GF-D8 (cell line): ENCODE results near the gene SCPEP1.
A peak's percentile ranks its signal among the peaks of the same experiment; 100 is the strongest.
"Not testable (repeated sequence)": the region's sequence is repeated elsewhere in the genome, so short reads cannot be mapped to it uniquely, and the experiment has no call there.

Source experiments
- DNase-seq: peaks from one replicate; lab custom pipeline; 2025; lab: John Stamatoyannopoulos, UW

The SCPEP1 gene, protein sequence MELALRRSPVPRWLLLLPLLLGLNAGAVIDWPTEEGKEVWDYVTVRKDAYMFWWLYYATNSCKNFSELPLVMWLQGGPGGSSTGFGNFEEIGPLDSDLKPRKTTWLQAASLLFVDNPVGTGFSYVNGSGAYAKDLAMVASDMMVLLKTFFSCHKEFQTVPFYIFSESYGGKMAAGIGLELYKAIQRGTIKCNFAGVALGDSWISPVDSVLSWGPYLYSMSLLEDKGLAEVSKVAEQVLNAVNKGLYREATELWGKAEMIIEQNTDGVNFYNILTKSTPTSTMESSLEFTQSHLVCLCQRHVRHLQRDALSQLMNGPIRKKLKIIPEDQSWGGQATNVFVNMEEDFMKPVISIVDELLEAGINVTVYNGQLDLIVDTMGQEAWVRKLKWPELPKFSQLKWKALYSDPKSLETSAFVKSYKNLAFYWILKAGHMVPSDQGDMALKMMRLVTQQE

GRCh38 chr17:56977673-56978395, at the start of gene SCPEP1:
SCPEP1 (plus strand) TSS chr17:56978131; CDS start chr17:56978160, 29 bp downstream.
- DNase-seq: peak; percentile 48

DNA sequence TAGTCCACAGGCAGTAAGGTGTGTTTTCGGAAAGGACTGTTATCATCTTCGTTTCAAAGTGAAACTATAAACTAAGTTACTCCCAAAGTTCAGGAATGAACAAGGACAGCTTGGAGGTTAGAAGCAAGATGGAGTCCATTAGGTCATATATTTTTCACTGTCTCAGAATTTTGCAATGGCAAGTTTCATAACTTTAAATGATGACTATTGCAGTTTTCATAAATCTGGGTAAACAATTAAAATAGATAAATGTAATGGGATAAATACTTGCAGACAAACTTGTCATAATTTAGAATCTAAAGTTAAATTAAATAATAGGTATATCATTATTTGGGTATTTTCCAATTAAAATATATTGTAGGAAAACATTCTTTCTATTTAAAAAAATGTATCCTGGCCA, 49.3 kb upstream of the SCPEP1 start:
- no peak for DNase-seq

DNA sequence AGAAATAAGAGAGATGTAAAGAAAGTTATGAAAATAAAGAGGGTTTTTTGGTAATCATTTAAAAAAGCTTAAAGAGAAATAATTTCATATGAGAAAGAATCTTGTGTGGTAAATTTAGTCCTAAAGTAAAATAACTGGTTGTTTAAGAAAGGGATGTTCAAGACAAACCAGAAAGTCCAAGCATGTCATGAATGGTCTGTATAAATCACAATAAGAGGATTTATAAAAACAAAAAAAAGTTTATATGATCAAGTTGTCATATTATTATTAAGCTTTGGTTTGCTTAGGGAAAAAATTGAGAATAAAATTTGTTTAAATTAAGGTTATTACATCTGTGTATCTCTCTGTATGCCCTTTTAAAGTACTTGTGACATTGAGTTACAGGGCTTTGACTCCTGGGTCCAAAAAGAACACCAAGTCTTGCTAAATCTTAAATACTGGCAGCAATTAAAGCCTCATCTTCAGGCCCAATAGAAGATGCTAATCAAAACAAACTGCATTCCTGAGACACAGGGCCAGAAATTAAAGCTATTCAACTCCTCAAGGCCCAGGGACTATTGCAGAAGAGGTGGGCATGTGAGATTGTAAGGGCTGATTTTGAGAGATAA, 48.5 kb upstream of the SCPEP1 start:
- DNase-seq: no peak

DNA sequence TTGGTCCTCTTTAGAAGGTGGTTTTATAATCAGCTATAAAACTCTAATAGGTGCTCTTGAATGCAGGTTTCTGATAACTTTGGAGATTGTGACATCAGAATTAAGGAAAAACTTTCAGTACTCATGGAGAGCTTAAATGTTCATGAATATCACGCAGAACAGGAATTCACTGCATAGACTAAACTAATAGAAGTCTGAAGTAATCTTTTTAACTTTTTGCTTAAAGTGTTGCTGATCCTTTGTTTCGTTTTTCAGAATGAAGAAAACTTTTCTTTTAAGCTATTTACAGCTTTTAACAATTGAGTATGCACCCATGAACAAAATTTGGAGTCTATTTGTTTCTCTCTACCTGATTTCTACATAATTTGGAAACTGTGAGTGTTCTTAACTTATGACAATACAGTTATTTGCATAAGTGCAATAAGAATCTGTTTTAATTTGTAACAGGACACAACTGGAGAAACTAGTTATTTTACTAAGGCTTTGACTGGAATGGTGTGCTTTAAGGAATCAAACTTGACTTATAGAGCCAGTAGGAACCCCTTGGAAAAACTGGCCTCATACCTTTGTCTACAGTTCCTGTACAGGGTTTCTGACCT, 47.1 kb upstream of the SCPEP1 start:
- no peak for DNase-seq

DNA sequence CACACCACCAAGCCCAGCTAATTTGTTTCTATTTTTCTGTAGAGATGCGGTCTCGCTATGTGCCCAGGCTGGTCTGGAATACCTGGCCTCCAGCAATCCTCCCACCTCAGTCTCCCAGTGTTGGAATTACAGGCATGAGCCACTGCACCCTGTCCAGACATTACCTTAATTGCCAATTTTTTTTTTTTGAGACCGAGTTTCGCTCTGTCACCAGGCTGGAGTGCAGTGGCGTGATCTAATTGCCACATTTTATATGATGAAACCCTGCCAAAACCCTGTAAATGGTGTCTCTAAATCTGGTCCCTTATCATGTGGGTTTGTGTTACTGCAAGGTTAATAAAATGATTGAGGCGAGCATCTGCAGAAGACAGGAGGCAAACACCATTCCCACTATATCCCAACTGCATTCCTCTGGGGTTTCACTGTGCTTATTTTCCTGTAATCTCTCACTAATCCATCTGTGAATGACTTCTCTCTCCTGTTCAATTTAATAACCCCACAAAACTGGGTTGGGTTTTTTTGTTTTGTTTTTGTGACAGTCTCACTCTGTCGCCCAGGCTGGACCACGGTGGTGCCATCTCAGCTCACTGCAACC, 44.7 kb upstream of the SCPEP1 start:
- DNase-seq: no peak

DNA sequence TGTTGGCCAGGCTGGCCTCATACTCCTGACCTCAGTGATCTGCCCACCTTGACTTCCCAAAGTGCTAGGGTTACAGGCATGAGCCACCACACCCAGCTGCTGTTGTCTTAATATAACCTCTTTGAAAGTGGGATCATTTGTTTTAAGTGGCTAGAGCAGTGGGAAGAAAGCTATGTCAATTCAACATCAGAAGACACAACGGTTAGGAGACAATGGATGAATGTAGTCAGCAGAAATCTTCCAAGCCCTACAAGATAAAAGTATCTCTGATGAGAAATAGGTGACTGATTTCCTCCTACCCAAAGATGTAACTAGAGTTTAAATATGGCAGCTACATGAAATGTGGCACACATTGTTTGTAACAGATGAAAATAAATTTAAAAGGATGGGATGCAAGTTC, 44.1 kb upstream of the SCPEP1 start:
- no peak for DNase-seq

DNA sequence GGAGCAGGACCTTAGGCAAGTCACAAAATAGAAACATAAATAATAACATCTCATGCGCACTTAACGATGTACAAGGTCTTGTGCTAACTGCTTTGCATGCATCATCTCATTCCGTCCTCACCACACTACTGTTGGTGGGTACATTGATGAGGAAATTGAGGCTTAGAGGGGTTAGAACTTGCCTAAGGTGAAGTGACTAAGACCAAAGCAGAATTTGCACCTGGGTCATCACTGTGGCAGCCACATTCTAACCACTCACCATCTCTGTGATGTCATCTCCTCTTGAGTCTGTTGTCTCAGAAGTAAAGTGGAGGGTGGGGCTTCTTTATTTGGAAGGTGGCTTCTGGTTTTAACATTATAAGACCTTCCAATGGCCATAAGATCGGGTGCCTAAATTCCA, 43.7 kb upstream of the SCPEP1 start:
- no peak for DNase-seq

DNA sequence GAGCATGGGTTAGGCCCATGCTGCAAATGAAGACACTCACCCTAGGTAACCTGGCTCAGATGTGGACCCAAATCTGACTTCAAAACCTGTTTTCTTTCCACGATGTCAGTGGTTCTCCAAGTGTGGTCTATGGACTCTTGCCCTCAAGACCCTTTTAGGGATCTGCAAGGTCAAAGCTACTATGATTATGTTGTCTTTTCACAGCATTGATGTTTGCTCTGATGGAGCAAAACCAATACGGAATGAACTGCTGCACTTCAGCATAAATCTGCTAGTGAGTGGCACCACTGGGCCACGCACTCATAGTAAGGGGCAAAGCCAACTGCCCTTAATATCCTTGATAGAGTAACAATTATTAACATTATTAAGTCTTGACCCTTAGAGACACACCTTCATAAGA, 42.5 kb upstream of the SCPEP1 start:
- no peak for DNase-seq

GRCh38 chr17:56936697-56937322, 41.1 kb upstream of the SCPEP1 start:
- DNase-seq: no peak

DNA sequence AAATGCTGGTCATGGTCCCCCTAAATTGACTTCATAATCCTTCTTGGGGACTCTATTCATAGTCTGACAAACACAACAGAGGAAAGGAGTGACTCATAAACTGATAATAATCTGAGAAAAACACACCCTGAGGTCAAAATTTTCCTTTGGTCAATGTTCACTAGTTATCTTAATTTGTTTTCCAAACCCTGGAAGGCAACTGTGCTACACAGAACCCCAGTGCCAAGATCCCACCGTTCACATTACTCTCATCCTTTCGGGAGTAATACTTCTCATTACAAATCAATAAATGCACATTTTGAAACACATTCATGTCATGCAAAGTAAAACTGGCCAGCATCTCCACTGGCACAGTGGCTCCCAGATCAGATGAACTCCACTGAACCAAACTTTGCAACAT, 40.2 kb upstream of the SCPEP1 start:
- no peak for DNase-seq

DNA sequence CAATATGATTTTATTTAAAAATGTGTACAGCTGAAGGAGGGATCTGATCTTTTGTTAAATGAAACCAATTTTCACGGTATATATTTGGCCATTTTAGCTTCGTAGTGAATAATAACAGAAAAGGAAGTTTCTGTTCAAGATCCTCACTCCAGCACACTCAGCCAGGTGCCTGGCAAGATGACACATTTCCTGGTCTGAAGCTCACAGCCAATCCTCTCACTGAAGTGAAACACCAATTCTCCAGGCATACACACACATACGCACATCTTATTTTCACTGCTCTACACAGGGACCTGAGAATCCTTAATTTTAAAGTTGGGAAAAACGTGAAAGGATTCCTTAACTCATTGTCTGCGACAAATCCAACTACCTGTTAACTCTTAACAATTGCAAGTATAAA, 39.7 kb upstream of the SCPEP1 start:
- DNase-seq: not testable (repeated sequence)

DNA sequence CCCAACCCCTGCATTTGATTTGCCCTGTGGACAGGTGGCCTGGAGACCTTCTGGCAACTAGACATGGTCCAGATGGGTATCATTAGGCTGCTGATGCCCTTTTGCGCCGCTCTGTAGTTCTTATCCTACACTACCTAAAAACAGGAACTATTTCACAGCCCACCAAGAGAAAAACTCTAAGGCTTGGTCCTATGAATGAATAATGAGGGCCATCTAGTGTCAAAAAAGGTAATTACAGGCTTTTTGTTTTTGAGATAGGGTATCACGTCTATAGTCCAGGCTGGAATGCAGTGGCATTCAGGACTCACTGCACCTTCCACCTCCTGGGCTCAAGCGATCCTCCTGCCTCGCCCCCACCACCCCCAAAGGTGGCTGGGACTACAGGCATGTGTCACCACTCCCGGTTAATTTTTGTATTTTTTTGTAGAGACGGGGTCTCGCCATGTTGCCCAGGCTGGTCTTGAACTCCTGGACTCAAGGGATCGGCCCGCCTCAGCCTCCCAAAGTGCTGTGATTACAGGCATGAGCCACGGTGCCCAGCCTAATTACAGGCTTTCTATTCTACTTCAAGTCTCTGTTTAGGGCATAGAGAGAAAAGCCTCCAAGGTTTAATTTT, 38.0 kb upstream of the SCPEP1 start:
- peak; percentile 30 for DNase-seq

- DNase-seq: no peak
Measured at GRCh38 chr17:56943505-56944125, 34.3 kb upstream of the SCPEP1 start.

DNA sequence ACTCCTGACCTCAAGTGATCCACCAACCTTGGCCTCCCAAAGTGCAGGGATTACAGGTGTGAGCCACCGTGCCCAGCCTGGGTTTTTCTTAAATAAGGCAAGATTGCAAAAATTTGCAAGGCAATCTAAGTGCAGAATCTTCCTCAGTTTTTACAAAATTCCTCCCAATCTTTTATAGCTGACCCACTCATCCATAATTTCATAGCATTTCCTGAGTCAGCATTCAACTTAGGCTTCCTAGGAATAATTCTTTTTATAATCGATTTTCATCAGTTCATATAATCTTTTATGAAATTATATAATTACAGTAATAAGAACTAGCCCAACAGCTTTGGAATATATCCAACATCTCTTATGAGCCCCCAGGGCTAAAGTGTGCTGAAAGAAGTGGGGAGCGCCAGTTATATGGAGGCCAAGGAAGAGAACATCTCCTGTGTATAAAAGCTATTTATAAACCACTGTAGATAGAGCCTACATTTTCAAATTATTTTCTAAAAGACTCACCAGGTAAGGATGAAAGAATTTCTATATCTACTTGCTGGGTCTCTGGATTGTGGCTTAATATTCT, 31.9 kb upstream of the SCPEP1 start:
- no peak for DNase-seq

- no peak for DNase-seq
Measured at GRCh38 chr17:56947741-56948140, 30.2 kb upstream of the SCPEP1 start.

GRCh38 chr17:56948491-56948890, 29.4 kb upstream of the SCPEP1 start:
- no peak for DNase-seq

DNA sequence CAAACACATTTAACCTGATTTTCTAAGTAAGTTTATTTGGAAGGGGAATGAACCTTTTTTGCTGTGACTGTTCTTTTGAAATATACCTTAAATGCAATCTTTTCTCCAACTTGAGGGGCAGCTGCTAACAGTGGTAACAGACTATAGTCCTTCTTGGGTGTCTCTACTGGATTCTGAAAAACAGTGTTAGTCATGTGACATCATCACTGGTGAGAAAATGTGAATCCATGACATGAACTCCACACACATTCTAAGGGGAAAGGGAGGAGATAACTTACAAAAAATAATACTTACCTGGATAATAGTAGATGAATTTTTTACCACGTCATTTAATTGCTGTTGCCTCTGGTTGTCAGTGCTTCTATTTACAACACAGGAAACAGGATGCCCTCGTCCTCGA, 28.3 kb upstream of the SCPEP1 start:
- DNase-seq: no peak

- DNase-seq: no peak
Measured at GRCh38 chr17:56956992-56957391, 20.9 kb upstream of the SCPEP1 start.

- peak; percentile 80 for DNase-seq
Measured at GRCh38 chr17:56960596-56961538, 17.1 kb upstream of the SCPEP1 start, which contains the start of gene COIL. COIL (minus strand) TSS chr17:56961050; CDS start chr17:56961019, 31 bp downstream.
